HT-29 (cell line): ENCODE measurements around the gene DDR2. TPM values are rescaled to one million over a fixed set of nuclear protein-coding genes. Genes with fewer than 3 reads are reported as not detected.
"Not testable (repeated sequence)": the region's sequence is repeated elsewhere in the genome, so short reads cannot be mapped to it uniquely, and the experiment has no call there.

ENCODE experiments used
- DNase-seq: peaks from one replicate; pipeline ENCODE4 v3.0.0-alpha.2; 2015; ENCODE audit warnings: low spot score
- total RNA-seq: library from RNA; depleted of rRNA; stranded (reverse); fragments of >200 nt; shearing (Covaris generic); gene quantifications from 2 replicates; pipeline ENCODE4 v1.2.3, GENCODE V29; 2014

Gene DDR2
- total RNA-seq, 1 experiment from 2014 or later, result 0.05 TPM

DNA sequence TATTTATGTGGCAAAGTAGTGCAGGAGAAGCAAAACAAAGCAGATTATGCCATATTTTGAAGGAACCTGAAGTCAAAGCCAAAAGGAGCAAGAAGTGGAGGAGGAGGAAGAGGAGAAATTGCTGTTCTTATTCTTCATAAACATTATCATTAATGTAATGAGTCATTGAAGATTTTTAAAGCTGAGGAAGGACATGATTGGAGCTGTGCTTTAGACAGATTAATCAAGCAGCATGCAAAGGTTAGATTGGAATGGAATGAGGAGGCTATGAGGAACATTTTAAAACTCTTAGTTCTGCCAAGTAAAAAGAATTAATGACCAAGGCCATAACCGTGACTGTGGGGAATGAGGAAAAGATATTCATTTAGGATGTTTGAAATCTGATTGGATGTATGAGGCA lies 125.2 kb downstream of the DDR2 start:
- DNase-seq, result no peak

DNA sequence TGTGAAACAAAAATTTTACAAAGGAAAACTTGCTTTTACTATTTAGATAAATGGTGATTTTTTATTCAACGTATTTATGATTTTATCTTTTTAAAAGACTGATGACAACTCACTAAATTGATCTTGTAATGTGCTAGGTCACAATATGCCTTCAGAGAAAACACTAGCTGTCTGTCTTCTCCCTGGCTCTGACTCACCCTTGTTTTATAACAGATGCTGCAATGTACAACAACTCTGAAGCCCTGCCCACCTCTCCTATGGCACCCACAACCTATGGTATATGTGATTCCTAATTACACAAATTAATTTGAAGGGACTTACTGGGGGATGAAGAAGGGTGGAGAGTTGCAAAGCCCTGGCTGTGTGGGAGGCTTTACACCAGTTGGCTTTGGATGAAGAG lies 133.5 kb downstream of the DDR2 start:
- DNase-seq, result no peak

DNA sequence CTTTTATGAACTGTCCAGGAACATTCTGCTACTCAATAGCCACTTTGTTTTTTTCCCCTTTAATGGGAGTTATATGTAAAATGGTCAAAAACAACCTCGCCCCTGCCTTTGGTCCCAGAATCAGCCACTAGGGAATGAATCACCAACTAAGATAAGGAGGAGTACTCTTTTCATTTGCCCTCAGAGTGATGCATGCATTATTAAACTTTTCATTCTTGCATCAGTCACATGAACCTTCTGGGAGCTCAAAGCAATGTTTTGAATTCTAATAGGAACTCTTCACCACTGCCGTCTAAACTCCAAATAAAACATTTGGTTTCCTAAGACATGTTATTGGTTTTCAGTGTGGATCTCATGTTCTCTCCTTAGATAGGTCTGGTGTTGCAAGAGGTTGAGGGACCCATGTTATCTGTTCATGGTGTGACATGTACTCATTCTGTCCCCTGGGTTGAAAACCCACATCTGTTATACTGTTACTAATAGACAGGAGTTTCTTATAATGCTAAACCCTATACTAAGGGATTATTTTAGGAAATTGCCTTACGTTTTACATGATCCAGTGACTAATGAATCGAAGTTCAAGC lies 140.4 kb downstream of the DDR2 start:
- DNase-seq, result no peak

DNA sequence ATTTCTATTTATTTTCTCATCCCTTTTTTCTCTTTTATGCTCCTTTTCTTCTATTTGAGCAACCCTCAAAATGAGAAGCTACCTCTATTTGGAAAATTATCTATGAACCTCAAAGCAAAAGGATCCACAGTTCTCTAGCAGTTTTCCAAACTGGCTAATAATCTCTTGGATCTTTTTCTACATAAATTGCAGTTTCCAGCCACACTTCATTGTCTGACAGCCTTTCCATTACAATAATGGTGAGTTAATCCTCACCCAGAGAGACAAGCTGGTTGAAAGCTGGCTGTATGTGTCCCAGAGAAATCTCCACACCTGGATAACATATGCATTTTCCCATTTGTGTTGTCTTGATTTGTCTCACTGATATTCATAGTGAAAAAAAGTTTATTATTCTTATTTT lies 141.7 kb downstream of the DDR2 start:
- DNase-seq, result no peak

DNA sequence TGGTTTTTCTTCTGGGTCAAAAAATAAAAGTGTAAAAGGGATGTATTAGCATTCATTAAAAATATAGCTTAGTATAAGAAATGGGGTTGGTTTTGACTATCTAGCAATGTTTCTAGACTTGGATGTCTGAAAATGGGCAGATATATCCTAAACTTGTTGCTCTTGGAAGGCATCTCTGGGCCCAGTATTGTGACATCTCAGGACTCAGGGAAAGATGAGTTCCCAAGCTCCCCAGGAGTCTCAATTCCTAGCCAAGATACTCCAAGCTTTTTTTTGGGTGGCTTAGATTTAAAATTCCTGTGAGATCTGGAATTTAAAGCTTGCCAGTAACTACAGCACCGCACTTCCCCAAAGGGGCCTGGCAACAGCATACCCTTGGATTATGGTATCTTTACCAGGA lies 146.8 kb downstream of the DDR2 start:
- DNase-seq, result no peak

DNA sequence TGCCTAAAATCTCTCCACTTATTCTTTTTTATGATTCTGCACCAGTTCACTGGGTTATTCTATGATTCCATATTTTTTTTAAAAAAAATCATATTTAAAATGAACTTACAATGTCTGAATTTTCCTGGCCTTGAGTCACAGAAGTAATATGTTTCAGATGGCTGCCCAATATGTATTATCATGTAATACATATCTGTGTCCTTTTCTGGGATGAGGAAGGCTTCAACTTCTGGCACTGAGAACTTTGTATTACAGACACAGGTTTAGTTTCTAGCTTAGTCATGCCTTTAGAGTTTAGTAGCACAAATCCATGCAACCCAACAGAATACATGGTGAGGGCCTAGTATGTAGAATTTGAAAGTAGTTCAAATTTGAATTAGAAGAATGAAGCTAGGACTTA lies 150.4 kb downstream of the DDR2 start:
- no peak for DNase-seq

DNA sequence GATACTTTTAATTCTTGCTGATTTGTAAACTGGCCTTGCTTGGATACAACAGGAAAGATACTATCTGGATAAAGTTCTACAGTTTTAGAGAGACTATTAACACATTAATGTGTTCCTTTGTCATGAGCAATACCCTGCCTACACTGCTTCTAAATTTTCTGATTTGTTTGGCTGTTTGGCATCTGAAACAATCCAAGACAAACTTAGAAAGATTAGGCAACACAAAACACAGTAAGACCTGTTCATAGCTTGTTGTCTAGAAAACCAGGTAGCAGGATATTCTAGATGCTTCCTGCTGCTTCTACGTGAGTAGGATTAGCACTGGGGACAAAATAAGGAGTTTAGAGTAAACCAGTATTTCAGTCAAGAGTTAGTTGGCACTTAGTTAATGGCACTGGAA lies 152.7 kb downstream of the DDR2 start:
- not testable (repeated sequence) for DNase-seq

DNA sequence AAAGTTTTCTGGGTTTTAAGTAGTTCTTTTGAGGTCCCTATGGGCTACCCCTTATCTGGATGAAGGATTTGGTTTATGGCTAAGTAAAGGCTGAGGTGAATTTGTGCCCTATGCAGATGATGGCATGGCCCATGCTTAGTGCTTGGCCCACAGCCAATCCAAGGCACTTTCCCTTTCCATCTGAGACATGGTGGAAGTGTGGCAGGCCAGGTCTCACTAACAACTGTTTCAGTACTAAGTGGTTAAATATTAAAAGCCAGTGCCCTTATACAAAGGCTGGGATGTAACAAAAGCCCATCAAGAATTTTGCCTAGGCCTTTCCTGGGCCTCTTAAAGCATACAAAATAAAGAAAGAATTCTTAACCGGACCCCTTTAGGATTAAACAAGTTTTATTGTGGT lies 156.5 kb downstream of the DDR2 start:
- not testable (repeated sequence) for DNase-seq

DNA sequence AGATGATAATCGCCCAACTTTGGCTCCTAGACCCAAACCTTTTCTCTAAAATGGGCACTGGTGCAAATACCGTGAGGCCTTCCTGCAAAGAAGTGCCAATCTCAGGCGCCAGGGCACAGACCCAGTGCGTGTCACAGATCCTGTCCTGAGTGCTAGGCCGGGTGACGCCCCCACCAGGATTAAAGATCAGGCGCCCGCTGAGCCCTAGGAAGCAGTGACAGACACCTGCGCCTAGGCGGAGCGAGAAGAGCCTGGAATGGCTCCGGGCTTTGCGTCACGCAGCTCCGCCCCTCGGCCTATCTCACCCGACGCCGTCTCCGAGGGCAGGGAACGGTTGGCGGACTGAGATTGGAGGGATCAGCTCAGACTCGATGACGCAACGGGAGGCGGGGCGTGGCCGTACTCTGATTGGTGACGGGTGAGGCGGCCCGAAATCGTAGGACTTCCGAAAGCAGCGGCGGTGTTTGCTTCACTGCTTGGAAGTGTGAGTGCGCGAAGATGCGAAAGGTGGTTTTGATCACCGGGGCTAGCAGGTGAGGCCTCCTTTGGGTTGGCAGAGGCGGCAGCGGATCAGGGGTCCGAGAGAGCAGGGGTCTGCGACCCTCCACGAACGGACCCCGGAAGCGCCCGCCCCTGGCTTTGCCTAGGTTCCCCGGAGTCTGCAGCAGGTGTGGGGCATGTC lies 158.2 kb downstream of the DDR2 start, which contains the start of gene HSD17B7:
HSD17B7 (plus strand) TSS at position 400 of the 682 bp plus-strand sequence; CDS start at position 499, 99 bp downstream.
- DNase-seq, result peak; percentile 82

DNA sequence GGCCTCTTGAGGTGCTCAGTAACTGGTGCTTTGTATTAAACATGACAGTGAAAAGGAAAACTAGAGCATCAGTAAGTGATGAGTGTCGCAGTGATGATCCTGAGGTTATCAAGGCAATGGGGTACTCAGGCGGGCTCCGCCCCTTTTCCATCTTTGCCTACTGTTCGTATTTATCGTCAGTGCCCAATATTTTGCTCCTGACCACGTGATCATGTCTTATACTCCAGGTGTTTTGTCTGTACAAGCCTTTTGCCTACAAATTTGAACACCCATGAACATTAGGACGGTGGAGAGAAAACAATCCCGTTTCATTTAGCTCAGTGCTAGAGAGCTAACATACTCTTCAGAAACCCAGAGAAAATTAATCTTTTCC lies 158.7 kb downstream of the DDR2 start:
- DNase-seq, result peak; percentile 21

DNA sequence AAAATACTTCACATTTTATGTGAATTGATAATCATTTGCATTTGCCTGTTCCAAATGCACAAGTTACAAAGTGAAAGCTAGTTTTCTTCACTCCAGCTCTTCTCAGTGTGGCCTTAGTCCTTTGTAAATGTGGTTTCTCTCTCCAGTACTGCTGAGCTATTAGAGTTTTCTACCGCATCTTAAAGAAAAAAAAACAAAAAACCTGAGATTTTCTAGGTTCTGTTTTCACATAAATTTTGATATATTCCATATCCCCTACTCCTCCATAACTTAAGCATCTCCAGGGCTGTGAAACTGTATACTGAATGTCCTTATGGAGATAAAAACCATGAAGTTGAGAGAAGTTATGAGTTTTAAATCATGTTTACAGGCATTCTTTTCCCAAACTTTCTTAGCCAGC lies 162.0 kb downstream of the DDR2 start:
- DNase-seq, result not testable (repeated sequence)

DNA sequence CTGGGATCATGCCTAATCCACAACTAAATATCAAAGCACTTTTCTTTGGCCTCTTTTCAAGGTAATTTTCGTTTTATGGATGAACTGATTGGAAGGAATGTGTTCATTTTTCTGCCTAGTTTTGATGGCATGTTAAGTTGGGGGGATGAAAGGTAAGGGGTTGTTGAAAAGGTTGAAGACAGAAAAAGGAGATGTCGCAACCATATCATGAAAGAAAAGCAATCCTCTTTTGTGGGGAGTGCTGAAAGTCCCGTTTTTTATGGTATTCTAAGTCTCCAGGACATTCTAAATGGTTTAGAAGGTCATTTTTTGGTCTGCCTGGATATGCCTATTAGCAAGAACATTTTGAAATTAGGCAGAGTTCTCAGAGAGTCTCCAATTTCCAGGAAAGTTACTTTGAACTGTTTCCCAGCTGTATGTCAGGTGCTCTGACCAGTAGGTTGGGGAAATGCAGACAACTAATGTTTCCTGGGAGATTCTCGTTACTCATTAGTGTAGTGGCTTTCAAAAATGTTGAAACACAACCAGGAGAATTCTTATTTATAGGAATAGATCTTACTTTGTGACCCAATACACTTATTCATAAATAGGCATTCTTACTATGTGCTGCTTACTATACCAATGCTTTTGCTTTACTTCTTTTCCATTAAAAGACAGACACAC lies 164.5 kb downstream of the DDR2 start:
- not testable (repeated sequence) for DNase-seq

DNA sequence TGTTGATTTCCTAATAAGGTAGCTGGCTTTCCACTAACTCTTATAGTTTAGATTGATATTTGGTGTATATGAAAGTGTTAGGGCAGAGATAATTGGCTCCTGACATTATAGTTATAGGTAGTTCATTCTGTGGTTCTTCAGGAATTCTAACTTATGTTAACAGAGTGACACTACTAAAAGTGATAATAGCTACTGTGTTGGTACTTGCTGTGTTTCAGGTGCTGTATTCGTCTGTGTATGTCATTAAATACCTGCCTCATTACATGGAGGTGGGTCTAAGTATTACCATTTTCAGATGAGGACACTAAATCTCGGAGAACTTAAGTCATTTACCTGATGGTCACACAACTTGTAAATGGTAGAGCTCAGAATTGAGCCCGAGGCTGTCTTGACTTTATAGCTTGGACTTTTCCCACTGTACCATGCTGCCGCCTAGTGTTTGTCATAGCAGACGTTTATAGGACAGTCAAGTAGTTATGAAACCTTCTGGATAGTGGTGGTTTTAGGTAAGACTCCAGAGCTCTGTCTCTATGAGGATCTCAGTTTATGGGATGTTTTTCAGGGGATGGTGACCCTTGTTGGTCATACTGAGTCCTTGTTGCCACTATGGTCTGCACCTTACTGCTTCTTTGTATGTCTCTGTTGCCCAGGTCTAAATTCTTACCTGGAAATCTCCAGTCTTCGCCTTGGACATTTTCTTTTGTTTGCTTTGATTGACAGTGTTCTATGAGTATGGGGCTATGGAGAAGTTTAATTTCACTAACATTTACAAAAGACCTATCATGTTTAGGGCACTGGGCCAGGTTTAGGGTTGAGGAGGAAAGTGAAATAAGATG lies 167.9 kb downstream of the DDR2 start:
- DNase-seq, result peak; percentile 70

DNA sequence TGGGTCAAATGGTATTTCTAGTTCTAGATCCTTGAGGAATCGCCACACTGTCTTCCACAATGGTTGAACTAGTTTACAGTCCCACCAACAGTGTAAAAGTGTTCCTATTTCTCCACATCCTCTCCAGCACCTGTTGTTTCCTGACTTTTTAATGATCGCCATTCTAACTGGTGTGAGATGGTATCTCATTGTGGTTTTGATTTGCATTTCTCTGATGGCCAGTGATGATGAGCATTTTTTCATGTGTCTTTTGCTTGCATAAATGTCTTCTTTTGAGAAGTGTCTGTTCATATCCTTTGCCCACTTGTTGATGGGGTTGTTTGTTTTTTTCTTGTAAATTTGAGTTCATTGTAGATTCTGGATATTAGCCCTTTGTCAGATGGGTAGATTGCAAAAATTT lies 175.2 kb downstream of the DDR2 start:
- DNase-seq, result not testable (repeated sequence)

DNA sequence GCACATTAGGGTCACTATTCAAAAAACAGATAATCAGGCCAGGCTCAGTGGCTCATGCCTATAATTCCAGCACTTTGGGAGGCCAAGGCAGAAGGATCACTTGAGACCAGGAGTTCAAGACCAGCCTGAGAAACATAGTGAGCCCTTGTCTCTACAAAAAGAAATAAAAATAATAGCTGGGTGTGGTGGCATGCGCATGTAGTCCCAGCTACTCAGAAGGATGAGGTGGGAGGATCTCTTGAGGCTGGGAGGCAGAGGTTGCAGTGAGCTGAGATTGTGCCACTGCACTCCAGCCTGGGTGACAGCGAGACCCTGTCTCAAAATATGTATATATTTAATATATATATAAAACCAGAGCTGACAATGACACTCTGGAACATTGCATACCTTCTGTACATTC lies 180.1 kb downstream of the DDR2 start:
- not testable (repeated sequence) for DNase-seq

DNA sequence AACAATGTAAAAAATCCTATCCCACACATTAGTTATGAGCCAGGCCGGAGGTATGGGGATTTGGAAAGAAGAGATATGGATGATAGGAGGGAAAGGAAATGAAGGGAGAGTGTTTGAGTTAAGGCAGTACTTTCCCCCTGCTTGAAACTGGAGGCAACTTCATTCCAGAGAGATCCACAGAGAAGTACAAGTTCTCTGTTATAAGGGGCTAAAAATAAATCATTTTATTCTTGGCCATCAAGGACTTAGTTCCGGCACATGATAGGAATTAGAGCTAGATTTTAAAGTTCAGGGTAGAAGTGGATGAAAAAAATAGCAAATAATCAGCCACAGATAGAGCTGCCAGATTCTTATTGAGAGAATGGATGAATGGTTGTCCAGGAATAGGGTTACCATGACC lies 185.9 kb downstream of the DDR2 start:
- not testable (repeated sequence) for DNase-seq

DNA sequence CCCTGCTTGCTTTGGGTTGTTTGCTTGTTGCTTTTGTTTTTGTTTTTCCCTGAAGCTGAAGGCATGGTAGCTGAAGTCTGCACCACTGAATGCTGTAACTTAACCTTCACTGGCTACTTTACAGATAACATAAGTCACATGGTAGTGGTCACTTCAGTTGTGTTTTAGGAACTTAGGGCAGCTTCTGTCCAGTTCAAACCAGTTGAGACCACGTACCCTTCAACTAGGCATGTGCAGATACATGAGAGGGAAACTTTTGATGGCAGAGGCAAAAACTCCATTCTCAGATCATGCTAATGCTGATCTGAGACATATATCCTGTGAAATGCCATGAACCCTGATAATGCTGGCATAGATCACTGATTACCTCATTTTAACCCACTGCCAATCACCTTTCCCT lies 186.4 kb downstream of the DDR2 start:
- not testable (repeated sequence) for DNase-seq

DNA sequence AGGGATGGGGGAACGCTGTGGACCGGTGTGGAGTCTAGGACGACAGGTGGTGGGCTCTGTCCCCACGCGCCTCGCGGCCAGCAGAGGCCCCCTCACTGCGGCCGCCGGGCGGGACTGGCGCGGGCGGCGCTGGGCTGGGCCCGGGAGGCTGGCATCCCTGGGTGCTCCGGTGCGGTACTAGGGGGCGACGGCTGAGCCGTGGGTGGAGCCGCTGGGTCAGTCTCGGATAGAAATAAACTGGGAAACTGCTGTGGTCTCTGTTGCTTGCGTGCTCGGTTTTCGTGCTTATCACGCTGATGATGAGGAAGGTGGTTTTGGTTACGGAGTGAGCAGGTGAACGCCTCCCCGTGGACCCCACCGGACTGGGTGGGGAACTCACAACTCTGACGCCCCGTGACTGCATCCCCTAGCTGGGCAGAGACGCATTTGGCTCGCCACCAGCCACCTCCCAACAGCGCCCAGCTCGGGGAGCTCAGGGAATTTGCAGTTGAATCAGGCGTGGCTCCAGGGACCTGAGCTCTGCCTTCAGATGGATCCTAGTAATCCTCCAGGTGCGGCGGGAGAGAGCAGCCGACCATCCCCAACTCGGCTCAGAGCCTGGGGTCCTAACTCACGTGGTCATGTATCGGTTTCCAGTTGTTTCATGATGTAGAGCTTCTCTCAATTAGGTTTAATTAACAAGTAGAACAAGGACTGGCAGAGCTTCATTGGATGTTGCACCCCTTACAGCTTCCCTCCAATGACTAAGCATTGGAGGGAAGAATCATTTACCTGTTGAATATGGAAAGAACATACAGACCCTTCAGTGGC lies 190.3 kb downstream of the DDR2 start:
- DNase-seq, result no peak

DNA sequence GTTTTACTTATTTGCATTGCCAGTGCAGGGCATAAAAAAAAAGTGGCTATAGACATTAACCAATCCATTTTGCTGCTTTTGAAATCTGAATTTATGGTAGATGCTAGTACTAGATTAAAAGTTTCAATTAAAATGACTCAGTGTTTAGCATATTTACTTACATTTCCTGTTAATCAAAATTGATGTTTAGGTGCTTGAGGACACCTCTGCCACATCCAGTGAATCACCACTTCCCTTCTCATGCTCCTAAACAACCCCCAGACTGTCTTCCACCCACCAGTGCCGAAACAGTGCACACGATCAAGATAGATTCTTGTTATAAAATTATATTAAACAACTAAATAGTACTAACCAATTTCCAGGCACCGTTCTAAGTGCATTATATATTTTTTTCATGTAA lies 191.0 kb downstream of the DDR2 start:
- DNase-seq, result no peak

DNA sequence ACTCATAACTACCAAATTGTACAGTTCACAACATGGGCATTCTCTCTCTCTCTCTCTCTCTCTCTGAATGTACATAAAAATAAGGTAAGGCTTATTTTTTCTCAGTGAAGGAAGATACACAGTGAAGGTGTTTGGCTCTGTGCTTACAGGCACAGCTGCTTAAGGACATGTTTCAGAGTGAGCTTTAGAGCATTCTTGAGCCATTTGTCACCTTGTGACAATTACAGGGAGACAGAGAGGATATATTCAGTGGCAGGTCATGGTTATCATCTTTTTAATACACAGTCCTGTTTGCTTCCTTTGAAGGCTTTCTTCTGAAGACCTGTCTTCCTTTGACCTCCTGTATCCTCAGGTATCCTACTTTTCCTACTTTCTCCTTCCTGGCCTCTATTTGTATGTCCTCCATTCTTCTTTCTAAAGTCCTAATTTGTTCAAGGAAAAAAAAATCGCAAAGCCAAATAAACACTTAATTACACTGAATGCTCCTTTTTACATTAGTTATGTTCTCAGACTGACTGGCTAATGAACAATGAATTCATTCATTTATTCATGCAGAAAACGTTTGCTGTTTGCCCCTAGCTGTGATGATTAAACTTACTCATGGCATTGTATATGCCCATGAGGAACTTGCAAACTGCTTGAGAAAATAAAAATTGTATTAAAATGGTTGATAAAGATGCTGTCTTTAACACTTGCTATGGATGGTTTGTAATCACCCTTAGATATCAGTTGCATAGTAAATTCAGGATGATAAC lies 191.7 kb downstream of the DDR2 start:
- DNase-seq, result no peak
